Gastroesophageal sphincter (tissue), 4 donors: ENCODE measurements around the gene PDPR. TPM values are rescaled to one million over a fixed set of nuclear protein-coding genes. Genes with fewer than 3 reads are reported as not detected.
"Not testable (repeated sequence)": the region's sequence is repeated elsewhere in the genome, so short reads cannot be mapped to it uniquely, and the experiment has no call there.

Experiments used
- ATAC-seq: fragments of 150-250 bp; one replicate; pipeline ENCODE4 v1.9.1; 2016; ENCODE audit warnings: mild to moderate bottlenecking, moderate library complexity
- H3K27ac ChIP-seq, 4 donors: fragments of 200-600 bp; sonication (generic) in 3 of 4; 1 replicate in 3 of 4; 2 replicates in 1 of 4; pipeline ENCODE4 v1.5.1; 2016 to 2019
- H3K27me3 ChIP-seq: fragments of 200-600 bp; sonication (generic); one replicate; pipeline ENCODE4 v1.5.1; 2019
- H3K36me3 ChIP-seq, 2 donors: fragments of 200-600 bp; sonication (generic); one replicate each; pipeline ENCODE4 v1.5.1; 2019; ENCODE audit warnings: control low read depth in 1 of 2
- H3K4me1 ChIP-seq, 3 donors: fragments of 200-600 bp; sonication (generic); 1 replicate in 2 of 3; 2 replicates in 1 of 3; pipeline ENCODE4 v1.5.1; 2016 to 2019; ENCODE audit warnings: control low read depth in 2 of 3
- H3K4me3 ChIP-seq, 2 donors: fragments of 200-600 bp; sonication (generic); one replicate each; pipeline ENCODE4 v1.5.1; 2019; ENCODE audit warnings: mild to moderate bottlenecking in 1 of 2, moderate library complexity in 1 of 2
- H3K9me3 ChIP-seq, 3 donors: fragments of 200-600 bp; sonication (generic); one replicate each; pipeline ENCODE4 v1.5.1; 2017 to 2019; ENCODE audit warnings: control low read depth in 2 of 3
- WGBS, 2 donors: methylation state at CpG; one replicate each; pipeline ENCODE4 v1.1.5; 2018; ENCODE audit warnings: low coverage in 1 of 2; 5-methylcytosine and 5-hydroxymethylcytosine counted together
- total RNA-seq, 4 donors: library from RNA; depleted of rRNA; stranded (reverse); fragments of >200 nt; gene quantifications; one replicate each; pipeline ENCODE4 v1.1.0, GENCODE V29; 2016

Gene PDPR
- total RNA-seq, 4 donors from 2014 or later = 24.0 to 38.3 (median 29.8) TPM

DNA sequence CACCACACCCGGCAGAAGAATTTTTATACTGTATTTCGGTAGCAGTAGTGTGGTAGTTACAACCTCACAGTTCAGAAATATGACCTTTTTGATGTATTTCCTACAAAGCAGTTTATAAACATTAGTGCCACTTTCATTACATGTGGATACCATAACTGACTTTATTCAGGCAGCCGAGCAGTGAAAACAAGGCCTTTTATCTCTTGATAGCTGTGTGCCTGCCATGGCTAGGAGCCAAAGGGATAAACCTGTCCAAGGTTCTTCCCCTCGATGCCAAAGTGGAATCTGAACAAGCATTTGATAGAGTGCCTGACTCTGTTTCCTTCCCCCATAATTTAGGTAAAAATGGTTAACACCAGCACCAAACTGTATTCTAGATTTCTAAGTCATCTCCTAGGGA lies 23.0 kb upstream of the PDPR start:
- WGBS, 2 donors = 43 to 47% methylated on average over 1 to 4 of the region's 4 CpGs
- H3K4me3 ChIP-seq, H3K4me1 ChIP-seq, H3K27me3 ChIP-seq, H3K9me3 ChIP-seq, ATAC-seq, H3K36me3 ChIP-seq, H3K27ac ChIP-seq: not testable (repeated sequence)

DNA sequence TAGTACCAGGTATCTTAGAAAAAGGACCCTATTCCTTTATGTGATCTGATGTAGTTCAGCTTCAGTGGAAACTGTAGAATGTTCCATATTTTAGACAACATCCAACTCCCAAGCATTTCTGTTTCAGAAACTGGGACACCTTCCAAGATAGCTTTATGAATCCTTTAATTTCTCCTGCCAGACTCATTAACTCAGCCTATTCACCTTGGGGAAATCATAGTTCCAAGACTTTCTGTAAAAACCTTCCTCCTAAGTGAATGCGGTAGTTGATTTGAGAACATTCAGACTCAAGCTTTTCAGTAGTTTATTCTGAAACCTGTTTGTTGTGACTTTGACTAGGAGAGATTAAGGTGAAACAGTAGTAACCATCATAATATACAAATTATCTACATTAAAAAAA lies 20.0 kb upstream of the PDPR start:
- H3K27me3 ChIP-seq, H3K4me1 ChIP-seq, H3K27ac ChIP-seq, H3K4me3 ChIP-seq, ATAC-seq, H3K9me3 ChIP-seq, H3K36me3 ChIP-seq: not testable (repeated sequence)
- 38 to 100% methylated on average over 1 of the region's 1 CpG for WGBS, 2 donors

DNA sequence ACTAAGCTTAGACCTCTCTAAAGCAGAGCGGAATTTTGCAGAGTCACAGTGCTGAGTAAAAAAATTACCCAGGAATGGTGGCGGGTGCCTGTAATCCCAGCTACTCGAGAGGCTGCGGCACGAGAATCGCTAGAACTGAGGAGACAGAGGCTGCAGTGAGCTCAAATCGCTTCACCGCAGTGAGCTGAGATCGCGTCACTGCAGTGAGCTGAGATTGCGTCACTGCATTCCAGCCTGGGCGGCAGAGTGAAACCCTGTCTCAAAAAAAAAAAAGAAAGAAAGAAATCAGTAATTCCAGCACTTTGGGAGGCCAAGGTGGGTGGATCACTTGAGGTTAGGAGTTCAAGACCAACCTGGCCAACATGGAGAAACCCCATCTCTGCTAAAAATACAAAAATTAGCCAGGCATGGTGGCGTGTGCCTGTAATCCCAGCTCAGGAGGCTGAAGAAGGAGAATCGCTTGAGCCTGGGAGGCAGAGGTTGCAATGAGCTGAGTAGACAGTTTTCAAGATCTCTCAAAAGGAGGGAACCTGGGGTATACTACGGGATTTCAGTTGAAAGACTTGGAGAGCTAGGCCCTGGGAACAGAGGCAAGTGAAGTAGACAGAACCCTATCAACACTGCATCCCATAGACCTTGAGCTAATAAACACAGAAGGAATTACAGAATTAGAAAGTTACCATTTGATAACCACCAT lies 4.4 kb upstream of the PDPR start:
- not testable (repeated sequence) for H3K36me3 ChIP-seq, H3K4me3 ChIP-seq, ATAC-seq, H3K27ac ChIP-seq, H3K9me3 ChIP-seq, H3K4me1 ChIP-seq, H3K27me3 ChIP-seq
- WGBS, 2 donors = 87 to 94% methylated on average over 3 to 12 of the region's 15 CpGs

DNA sequence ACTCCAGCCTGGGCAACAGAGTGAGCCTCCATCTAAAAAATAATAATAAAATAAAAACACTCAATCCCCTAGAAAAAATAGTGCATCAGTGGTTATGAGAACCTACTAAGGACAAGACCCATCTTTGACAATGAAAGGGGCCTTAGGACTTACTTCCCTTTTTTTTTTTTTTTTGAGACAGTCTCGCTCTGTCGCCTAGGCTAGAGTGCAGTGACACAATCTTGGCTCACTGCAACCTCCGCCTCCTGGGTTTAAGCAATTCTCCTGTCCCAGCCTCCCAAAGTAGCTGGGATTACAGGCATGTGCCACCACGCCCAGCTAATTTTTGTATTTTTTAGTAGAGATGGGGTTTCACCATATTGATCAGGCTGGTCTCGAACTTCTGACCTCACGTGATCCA lies 2.0 kb upstream of the PDPR start:
- WGBS, 2 donors = 71 to 80% methylated on average over 1 to 3 of the region's 6 CpGs

DNA sequence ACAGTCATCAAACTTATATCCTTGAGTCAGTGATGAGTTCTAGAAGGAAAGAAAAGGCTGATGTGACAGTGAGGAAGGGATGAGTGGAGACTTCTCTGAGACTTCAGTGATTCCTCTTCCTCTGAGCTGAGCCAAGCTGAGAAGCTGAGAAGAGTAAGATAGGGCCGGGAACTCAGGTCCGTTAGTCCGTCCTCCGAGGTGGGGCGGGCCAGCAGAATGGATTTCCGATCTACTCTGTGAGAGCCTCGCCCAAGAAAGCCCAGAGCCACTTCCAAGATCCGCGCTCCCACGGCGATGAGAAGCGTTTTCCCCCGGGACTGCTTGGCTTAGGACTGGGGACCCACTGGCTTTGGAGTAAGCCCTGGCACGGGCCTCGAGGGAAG lies 542 bp upstream of the PDPR start:
- Histone ChIP-seq H3K27ac (peak overlapping the region; percentile 36 to 86 (median 81)), H3K4me1 (peaks cover 0 to 25% (median 3%) of the 10 kb centered on the region in 3 donors), H3K4me3 (peak overlapping the region; percentile 74 to 81)
- not testable (repeated sequence) for H3K27me3 ChIP-seq, H3K36me3 ChIP-seq, H3K9me3 ChIP-seq
- no CpG with 5 or more reads among the region's 15 CpGs for WGBS, 2 donors
- peak; percentile 55 for ATAC-seq

More for the DNA sequence above, 2.0 kb upstream of the PDPR start:
- H3K27ac ChIP-seq, H3K4me3 ChIP-seq, ATAC-seq, H3K36me3 ChIP-seq, H3K9me3 ChIP-seq, H3K27me3 ChIP-seq: not testable (repeated sequence)
- peaks cover 0 to 25% (median 3%) of the 10 kb centered on the region in 3 donors for H3K4me1 ChIP-seq

DNA sequence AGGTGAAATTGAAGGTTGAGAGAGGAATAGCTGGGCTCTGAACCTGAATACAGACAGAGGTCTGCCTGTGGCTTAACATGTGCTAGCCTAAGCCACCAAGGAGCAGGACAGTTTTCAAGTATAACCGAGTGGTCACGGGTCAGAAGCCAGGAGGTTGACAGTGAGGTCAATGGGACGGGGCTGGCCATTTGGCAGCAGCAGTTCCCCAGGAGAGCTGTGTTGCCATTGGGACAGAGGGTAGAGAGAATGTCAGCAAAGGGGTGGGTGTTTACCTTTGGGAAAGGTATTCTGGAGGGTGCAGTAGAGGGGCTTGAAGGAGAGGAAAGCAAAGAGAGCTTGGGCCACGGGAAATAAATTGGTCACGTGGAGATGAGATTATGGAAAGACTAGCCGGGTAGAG lies 4.2 kb downstream of the PDPR start:
- not testable (repeated sequence) for H3K27ac ChIP-seq, H3K4me3 ChIP-seq, H3K27me3 ChIP-seq, ATAC-seq, H3K9me3 ChIP-seq
- peaks cover 0 to 33% of the 10 kb centered on the region in 2 donors for H3K36me3 ChIP-seq
- H3K4me1 ChIP-seq = peaks cover 0 to 20% (median 3%) of the 10 kb centered on the region in 3 donors
- WGBS, 2 donors = 57 to 76% methylated on average over 3 to 4 of the region's 6 CpGs

DNA sequence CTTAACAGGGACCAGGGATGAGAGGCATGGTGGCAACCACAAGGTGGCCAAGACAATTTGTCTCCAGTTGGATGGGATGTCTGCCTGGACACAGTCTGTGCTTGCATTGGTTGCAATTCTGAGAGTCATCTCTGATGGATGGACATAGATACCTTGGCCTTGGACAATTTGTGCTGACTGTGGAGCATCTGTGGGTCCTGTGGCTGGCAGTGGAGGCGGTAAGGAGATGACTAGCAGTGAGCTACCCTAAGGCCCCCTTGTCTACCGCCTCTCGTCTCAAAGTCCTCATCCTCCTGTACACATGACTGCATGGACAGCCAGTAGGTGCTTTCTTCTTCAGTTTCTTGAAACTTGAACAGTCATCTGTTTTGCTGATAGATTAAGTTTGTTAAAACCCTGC lies 4.6 kb downstream of the PDPR start:
- whole genome bisulfite sequencing, 2 donors = no CpG with 5 or more reads among the region's 3 CpGs
- ATAC-seq, H3K27me3 ChIP-seq: not testable (repeated sequence)

DNA sequence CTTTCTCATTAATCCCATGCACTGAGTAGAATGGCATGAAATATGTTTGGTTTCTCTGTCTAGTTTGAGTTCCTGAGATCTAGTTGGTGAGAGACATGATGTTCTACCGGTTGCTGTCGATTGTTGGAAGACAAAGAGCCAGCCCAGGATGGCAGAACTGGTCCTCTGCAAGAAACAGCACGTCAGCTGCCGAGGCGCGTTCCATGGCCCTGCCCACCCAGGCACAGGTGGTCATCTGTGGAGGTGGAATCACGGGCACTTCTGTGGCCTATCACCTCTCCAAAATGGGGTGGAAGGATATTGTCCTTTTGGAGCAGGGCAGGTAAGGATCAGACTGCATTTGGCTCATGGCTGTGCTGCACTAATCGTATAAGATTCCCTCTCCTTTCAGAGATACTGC lies 6.3 kb downstream of the PDPR start:
- not testable (repeated sequence) for H3K27me3 ChIP-seq, H3K9me3 ChIP-seq, ATAC-seq, H3K27ac ChIP-seq, H3K4me3 ChIP-seq
- peaks cover 0 to 54% of the 10 kb centered on the region in 2 donors for H3K36me3 ChIP-seq
- WGBS, 2 donors = 83 to 94% methylated on average over 1 to 2 of the region's 8 CpGs
- H3K4me1 ChIP-seq = peaks cover 0 to 13% (median under 1%) of the 10 kb centered on the region in 3 donors

More for the DNA sequence above, 4.6 kb downstream of the PDPR start:
- Histone ChIP-seq H3K4me1 (peaks cover 0 to 20% (median 3%) of the 10 kb centered on the region in 3 donors), H3K36me3 (peaks cover 0 to 38% of the 10 kb centered on the region in 2 donors)
- H3K4me3 ChIP-seq, H3K27ac ChIP-seq, H3K9me3 ChIP-seq: not testable (repeated sequence)

DNA sequence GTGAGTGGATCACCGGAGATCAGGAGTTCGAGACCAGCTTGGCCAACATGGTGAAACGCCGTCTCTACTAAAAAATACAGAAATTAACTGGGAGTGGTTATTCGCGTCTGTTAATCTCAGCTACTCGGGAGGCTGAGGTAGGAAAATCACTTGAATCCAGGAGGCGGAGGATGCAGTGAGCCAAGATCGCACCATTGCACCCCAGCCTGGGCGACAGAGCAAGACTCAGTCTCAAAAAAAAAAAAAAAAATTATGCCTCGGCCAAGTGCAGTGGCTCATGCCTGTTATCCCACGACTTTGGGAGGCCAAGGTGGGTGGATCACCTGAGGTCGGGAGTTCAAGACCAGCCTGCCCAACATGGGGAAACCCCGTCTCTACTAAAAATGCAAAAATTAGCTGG lies 9.7 kb downstream of the PDPR start:
- WGBS, 2 donors = 86 to 88% methylated on average over 11 to 14 of the region's 14 CpGs
- ATAC-seq, H3K4me1 ChIP-seq, H3K27ac ChIP-seq, H3K9me3 ChIP-seq, H3K27me3 ChIP-seq, H3K4me3 ChIP-seq: not testable (repeated sequence)
- peaks cover 0 to 88% of the 10 kb centered on the region in 2 donors for H3K36me3 ChIP-seq

DNA sequence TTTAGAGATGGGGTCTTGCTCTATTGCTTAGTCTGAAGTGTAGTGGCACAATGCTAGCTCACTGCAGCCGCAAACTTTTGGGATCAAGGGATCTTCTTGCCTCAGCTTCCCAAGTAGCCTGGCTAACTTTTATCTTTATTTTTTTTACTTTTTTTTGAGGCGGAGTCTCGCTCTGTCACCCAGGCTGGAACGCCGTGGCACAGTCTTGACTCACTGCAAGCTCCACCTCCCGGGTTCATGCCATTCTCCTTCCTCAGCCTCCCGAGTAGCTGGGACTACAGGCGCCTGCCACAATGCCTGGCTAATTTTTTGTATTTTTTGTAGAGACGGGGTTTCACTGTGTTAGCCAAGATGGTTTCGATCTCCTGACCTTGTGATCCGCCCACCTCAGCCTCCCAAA lies 12.1 kb downstream of the PDPR start:
- not testable (repeated sequence) for H3K27me3 ChIP-seq, H3K9me3 ChIP-seq, ATAC-seq, H3K4me1 ChIP-seq, H3K4me3 ChIP-seq, H3K27ac ChIP-seq
- H3K36me3 ChIP-seq = peaks cover 0 to 100% of the 10 kb centered on the region in 2 donors
- WGBS, 2 donors = 84 to 95% methylated on average over 10 to 11 of the region's 11 CpGs

DNA sequence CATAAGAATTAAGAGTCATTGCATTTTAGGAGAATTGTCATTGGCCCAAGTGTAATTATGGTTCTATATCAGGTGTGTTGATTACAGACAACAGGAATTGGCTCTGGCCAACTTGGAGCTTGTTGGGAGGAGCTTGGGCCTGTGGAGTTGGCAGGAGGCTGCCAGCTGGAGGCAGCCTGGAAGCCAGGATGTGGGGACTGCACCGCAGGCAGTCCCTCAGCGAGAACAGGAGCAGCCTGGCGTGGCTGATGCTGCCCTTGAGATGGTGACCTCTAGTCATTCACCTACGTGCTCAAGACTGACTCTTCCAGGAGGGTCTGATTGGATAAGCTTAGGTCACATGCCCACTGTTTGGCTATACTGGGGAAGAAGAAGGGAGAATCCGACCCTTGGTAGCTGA lies 13.6 kb downstream of the PDPR start:
- WGBS, 2 donors = 70% methylated on average over 1 of the region's 5 CpGs; no CpG with 5 or more reads in 1 of the 2 donors
- H3K4me1 ChIP-seq, H3K4me3 ChIP-seq, H3K9me3 ChIP-seq, H3K27me3 ChIP-seq, ATAC-seq, H3K27ac ChIP-seq: not testable (repeated sequence)
- H3K36me3 ChIP-seq = peaks cover 0 to 100% of the 10 kb centered on the region in 2 donors

DNA sequence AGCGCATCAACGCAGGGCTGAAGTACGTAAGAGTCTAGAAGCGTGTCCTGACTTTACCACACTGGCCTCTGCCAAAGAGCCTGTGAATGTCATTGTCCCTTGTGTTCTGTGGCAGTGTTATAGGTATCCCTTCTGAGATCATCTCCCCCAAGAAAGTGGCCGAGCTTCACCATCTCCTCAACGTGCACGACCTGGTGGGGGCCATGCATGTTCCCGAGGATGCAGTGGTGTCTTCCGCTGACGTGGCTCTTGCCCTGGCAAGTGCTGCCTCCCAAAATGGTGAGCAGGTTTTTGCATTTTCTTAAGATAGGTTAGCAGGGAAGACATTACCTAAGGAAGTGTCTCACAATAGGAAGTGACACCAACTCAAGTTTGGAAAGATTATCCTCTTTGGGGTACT lies 14.7 kb downstream of the PDPR start:
- not testable (repeated sequence) for H3K27ac ChIP-seq, ATAC-seq
- peaks cover 0 to 100% of the 10 kb centered on the region in 2 donors for H3K36me3 ChIP-seq

DNA sequence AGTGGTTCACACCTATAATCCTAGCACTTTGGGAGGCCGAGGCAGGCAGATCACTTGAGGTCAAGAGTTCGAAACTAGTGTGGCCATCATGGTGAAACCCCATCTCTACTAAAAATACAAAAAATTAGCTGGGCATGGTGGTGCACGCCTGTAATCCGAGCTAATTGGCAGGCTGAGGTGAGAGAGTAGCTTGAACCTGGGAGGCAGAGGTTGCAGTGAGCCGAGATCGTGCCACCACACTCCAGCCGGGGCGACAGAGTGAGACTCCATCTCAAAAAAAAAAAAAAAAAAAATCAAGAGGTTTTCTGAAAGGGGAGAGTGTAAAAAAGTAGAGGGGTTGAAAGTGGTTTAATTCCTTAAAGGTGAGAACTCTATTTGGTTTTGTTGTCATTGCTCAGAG lies 21.7 kb downstream of the PDPR start:
- peaks cover 2 to 100% of the 10 kb centered on the region in 2 donors for H3K36me3 ChIP-seq
- H3K4me1 ChIP-seq, H3K27ac ChIP-seq, ATAC-seq, H3K9me3 ChIP-seq, H3K27me3 ChIP-seq, H3K4me3 ChIP-seq: not testable (repeated sequence)
- 90 to 91% methylated on average over 2 to 8 of the region's 8 CpGs for WGBS, 2 donors

More for the DNA sequence above, 14.7 kb downstream of the PDPR start:
- 100% methylated on average over 6 of the region's 10 CpGs; no CpG with 5 or more reads in 1 of the 2 donors for WGBS, 2 donors
- H3K4me3 ChIP-seq, H3K9me3 ChIP-seq, H3K27me3 ChIP-seq, H3K4me1 ChIP-seq: not testable (repeated sequence)

DNA sequence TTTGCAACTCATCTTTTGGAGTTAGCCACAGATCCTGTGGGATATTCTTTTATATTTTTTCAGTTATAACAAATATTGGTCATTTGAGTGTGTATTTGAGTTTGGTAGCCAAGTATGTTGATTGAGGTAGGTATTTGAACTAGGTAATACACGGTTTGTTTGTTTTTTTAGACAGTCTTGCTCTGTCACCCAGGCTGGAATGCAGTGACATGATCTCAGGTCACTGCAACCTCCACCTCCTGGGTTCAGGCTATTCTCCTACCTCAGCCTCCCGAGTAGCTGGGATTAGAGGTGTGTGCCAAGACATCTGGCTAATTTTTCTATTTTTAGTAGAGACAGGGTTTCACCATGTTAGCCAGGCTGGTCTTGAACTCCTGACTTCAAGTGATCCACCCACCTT lies 22.5 kb downstream of the PDPR start:
- H3K27ac ChIP-seq, H3K4me3 ChIP-seq, H3K4me1 ChIP-seq, ATAC-seq, H3K9me3 ChIP-seq, H3K27me3 ChIP-seq: not testable (repeated sequence)
- peaks cover 2 to 100% of the 10 kb centered on the region in 2 donors for H3K36me3 ChIP-seq
- 18 to 58% methylated on average over 2 of the region's 2 CpGs for WGBS, 2 donors
